ENCODE measurements around the gene GPR78.
"Not testable (repeated sequence)": the region's sequence is repeated elsewhere in the genome, so short reads cannot be mapped to it uniquely, and the experiment has no call there.

GPR78 gene

DNA sequence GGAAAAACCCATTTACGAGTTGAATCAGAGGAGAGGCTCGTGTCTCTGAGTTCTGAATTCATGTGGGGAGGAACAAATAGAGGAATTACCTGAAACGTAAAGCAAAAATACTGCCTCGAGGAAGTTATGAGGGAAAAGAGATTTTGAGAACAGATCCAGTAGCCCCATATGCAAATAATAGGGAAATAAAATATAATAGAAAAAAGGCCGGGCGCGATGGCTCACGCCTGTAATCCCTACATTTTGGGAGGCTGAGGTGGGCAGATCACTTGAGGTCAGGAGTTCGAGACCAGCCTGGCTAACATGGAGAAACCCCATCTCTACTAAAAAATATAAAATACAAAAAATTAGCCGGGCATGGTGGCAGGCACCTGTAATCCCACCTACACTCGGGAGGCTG is 54.6 kb downstream of the GPR78 start:
- no CpG with 5 or more reads among the region's 11 CpGs for WGBS (ENCODE audit: insufficient coverage)
- peaks cover 0 to 18% (median 2%) of the 10 kb centered on the region in 5 experiments for H3K27me3 ChIP-seq (replicated peaks in 2 of 5; ENCODE audit: control insufficient read depth in 4 of 5, insufficient read depth in 5 of 5, low read length in 4 of 5)
- H3K4me1 ChIP-seq (ENCODE audit: control extremely low read depth in 1 of 4, control insufficient read depth in 4 of 4, insufficient read depth in 4 of 4, low read length in 3 of 4); H3K27ac ChIP-seq (ENCODE audit: insufficient read depth in 1 of 2, low read depth in 1 of 2, low read length in 2 of 2, poor library complexity in 1 of 2, severe bottlenecking in 2 of 2); POLR2A ChIA-PET; H3K4me3 ChIP-seq (ENCODE audit: control insufficient read depth in 1 of 7, extremely low read depth in 1 of 7, insufficient read depth in 4 of 7, low read depth in 2 of 7, low read length in 6 of 7); DNase-seq; CTCF ChIA-PET; H3K9me3 ChIP-seq (ENCODE audit: control extremely low read depth in 1 of 5, control insufficient read depth in 4 of 5, insufficient read depth in 2 of 5, low read depth in 1 of 5, low read length in 4 of 5); H3K36me3 ChIP-seq (ENCODE audit: control insufficient read depth in 4 of 4, insufficient read depth in 4 of 4, low read length in 3 of 4): not testable (repeated sequence)

DNA sequence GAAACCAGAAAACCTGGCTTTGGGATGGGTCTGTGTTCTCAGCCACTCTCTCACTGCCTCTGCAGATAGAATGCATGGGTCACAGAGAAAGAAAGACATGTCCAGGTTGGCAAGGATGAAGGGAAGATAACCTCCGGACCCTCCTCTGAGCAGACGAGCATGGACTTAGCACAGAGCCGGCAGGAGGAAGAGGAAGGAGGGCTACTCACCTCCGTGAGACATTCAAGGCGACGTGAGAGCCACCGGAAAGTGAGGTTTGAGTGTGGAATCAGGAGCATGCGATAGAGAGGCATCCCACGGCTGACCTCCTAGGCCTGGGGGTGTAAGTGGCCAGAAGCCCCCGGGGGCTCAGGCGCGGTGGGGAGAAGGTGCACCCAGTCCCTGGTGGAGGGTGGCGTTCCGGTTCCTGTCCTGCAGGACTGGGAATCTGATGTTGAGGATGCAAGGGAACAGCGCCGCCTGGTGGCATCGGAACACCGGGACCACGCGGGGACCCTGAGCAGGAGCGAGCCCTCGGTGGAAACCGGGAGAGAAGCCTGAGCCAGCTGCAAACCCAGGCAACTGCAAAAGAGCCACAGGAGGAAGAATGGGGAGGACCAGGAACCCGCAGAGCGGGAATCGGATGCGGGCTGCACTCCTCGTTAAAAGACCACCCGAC is 55.8 kb downstream of the GPR78 start:
- POLR2A ChIA-PET; H3K4me1 ChIP-seq (ENCODE audit: control extremely low read depth in 1 of 4, control insufficient read depth in 4 of 4, insufficient read depth in 4 of 4, low read length in 3 of 4); H3K27ac ChIP-seq (ENCODE audit: insufficient read depth in 1 of 2, low read depth in 1 of 2, low read length in 2 of 2, poor library complexity in 1 of 2, severe bottlenecking in 2 of 2); H3K9me3 ChIP-seq (ENCODE audit: control extremely low read depth in 1 of 5, control insufficient read depth in 4 of 5, insufficient read depth in 2 of 5, low read depth in 1 of 5, low read length in 4 of 5); DNase-seq; CTCF ChIA-PET; H3K4me3 ChIP-seq (ENCODE audit: control insufficient read depth in 1 of 7, extremely low read depth in 1 of 7, insufficient read depth in 4 of 7, low read depth in 2 of 7, low read length in 6 of 7); H3K36me3 ChIP-seq (ENCODE audit: control insufficient read depth in 4 of 4, insufficient read depth in 4 of 4, low read length in 3 of 4): not testable (repeated sequence)
- WGBS (ENCODE audit: insufficient coverage) = no CpG with 5 or more reads among the region's 29 CpGs
- H3K27me3 ChIP-seq (replicated peaks in 2 of 5; ENCODE audit: control insufficient read depth in 4 of 5, insufficient read depth in 5 of 5, low read length in 4 of 5) = peaks cover 0 to 22% (median 4%) of the 10 kb centered on the region in 5 experiments
